ENCODE results near the gene MTX1.

DNA sequence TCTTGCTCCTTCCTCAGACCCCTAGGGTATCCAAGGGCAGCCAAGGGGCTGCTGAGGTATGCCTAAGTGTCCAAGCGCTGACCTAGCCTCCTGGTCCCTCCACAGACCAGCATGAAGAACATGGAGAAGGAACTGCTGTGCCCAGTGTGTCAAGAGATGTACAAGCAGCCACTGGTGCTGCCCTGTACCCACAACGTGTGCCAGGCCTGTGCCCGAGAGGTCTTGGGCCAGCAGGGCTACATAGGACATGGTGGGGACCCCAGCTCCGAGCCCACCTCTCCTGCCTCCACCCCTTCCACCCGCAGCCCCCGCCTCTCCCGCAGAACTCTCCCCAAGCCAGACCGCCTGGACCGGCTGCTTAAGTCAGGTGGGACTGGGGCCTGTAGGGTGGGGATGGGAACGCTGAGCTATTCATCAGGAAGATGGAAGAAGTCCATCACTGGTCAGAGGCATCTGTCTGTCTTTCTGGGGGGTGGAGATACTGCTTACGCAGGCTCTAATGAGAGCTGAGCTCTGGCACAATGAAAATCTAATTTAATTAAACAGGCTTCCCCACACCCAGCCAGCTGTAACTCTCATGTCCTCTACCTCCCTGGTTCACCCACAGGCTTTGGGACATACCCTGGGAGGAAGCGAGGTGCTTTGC lies 33.1 kb upstream of the MTX1 start:
- TF ChIP-seq EZH2phosphoT487 (IDR thresholded peaks at IDR 0.05; ENCODE audit: insufficient read depth, low read depth) (no peak), EZH2 (IDR thresholded peaks at IDR 0.05; ENCODE audit: insufficient read depth, poor library complexity, severe bottlenecking) (no peak)

All from GM23248 (cell line).